Anterior cingulate cortex (tissue), 58 donors: ENCODE data around the gene ALDH3B2.
"Not testable (repeated sequence)": the region's sequence is repeated elsewhere in the genome, so short reads cannot be mapped to it uniquely, and the experiment has no call there.

Experiments
- DNase-seq, 58 donors: peaks; one replicate each; lab custom pipeline; 2025; lab: John Stamatoyannopoulos, UW

Gene ALDH3B2

GRCh38 chr11:67674442-67674871, at the start of gene ALDH3B2:
Gene ALDH3B2, minus strand, starts transcription at chr11:67674623. Its CDS starts 7,688 bp downstream, at chr11:67666935.
- DNase-seq: no peak

GRCh38 chr11:67723036-67723435, 48.6 kb upstream of the ALDH3B2 start:
- not testable (repeated sequence) for DNase-seq

DNA sequence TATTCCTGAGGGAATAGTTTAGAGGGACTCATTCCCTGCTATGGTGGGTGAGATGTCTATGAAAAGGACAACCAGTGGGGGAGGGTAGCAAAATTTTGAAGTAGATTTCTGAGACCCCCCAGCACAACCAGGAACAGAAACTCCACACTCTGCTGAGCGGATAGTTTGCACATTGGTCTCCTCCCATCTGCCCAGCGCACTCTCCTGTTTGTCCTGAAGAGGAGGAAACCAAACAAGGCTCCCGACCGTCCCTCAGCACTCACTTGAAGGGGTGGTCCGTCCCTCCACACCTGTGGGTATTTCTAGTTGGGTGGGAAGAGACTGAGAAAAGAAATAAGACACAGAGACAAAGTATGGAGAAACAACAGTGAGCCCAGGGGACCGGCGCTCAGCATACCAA, 41.8 kb upstream of the ALDH3B2 start:
- not testable (repeated sequence) for DNase-seq

DNA sequence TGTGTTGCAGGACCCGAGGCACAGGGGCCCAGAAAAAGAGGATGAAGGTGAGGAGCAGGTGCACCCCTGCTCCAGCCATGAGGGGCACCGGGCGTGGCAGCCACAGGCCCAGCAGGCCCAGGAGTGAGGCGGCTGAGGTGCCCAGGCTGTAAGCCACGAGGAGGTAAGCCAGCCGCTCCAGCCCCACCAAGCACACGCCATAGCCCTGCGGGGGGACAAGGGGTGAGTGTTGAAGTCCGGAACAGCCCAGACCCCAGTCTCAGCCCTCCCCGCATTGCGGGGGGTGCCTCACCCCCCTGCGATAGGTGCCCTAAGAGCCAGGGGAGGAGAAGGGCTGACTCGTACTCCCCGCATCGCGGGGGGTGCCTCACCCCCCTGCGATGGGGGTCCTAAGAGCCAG, 41.4 kb upstream of the ALDH3B2 start:
- not testable (repeated sequence) for DNase-seq

- DNase-seq: not testable (repeated sequence)
These were observed 39.6 kb upstream of the ALDH3B2 start for GRCh38 chr11:67713892-67714509.

- DNase-seq: not testable (repeated sequence)
These were observed 37.3 kb upstream of the ALDH3B2 start for GRCh38 chr11:67711676-67712075.

DNA sequence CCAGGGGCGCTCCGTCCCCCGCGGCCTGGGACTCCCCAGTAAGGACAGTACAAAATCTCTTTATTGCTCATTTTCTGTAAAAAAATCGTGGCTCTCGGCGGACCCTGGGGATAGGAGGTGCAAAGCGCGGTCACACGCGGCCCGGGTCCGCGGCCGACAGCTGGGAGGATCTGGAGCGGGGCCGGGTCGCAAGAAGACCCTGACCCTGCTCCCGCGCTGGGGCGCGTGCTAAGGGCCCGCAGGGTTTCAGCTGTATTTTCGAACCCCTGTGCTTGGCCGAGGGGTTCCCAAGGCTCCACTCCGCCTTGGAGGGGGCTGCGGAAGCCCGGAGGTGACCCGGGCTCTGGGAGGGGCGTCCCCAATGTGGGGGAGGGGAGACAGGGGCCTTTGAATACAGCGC, 36.8 kb upstream of the ALDH3B2 start:
- not testable (repeated sequence) for DNase-seq

DNA sequence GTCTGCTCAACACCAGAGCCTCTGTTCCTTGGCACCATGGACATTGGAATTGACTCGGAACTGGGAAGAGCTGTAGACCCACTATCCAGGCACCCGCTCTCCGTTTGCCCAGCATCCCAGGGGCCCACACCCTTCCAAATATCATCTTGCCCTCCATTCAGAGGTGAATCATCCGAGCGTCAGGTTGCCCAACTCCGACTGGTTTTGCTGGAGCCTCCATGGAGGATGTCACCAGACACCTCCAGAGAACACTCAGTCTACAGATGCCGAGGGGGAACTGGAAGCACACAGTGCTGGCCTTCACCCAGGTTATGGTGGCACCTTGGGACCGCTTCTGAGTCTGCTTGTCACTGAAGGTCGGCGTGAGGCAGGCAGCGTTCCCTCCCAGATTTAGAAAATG, 35.4 kb upstream of the ALDH3B2 start:
- DNase-seq: not testable (repeated sequence)

- DNase-seq: no peak
These were observed 30.8 kb upstream of the ALDH3B2 start for GRCh38 chr11:67705264-67705663.

GRCh38 chr11:67704524-67704923, 30.1 kb upstream of the ALDH3B2 start:
- DNase-seq: no peak

DNA sequence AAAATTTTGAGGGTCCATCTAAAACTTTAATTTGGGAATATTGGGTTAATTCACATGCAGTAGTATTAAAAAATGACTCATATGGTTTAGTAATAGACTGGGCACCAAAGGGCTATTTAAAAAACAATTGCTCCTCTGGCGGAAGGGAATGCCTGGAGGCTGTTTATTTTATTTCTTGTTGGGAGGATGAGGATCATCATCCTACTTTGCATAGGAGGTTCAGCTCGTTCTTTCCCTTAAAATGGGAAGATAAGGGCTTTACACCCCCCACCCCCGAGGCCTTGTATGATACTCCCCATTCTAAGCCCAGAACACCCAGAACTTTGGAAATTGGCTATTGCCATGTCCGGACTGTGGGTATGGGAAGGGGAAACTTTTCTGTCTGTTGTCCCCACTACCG, 29.3 kb upstream of the ALDH3B2 start:
- not testable (repeated sequence) for DNase-seq

DNA sequence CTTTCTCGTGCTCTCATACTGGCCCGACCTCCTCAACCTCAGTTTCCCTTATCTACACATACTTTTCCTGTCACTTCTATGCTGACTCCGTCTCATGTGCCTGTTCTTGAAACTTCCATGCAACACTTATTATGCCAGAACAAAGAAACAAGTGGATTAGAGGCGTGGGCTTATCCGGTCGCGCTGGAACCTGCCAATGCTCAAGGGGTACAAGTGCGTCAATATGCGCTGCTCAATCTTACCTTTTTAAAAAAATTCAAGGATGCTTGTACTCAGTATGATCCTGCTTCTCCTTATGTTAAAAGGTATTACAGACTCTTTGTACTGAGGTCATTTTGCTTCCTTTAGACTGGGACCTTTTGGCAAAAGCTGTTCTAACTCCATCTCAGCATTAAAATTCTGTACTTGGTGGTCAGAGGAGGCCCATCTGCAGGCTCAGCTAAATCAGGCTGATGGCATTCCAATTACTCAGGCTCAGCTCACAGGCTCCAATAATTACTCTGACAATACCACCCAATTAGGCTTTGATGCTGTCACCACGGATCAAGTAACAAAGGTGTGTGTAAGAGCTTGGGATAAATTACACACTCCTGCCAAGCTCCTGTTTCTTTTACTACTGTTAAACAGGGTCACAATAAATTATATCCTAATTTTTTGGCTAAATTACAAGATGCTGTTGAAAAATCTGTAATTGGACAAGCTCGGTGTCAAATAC, 26.3 kb upstream of the ALDH3B2 start:
- DNase-seq: no peak

GRCh38 chr11:67700141-67700540, 25.7 kb upstream of the ALDH3B2 start:
- no peak for DNase-seq

DNA sequence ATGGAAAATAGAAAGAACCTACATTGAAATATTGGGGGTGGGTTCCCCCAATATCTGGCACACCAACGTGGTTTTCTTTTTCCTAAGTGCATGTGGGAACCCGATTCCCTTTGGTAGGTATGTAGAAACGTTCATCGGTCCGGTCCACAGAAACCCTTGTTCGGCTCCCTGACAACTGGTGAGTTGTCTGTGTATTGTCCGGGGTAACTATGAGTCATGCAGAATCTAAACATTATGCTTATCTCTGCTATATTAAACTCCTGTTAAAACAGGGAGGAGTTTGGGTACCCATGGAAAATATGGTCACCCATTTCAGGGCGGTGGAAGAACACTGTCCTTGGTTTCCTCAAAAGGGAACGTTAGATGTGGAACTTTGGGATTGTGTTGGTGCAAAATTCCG, 25.1 kb upstream of the ALDH3B2 start:
- no peak for DNase-seq

GRCh38 chr11:67698247-67698646, 23.8 kb upstream of the ALDH3B2 start:
- DNase-seq: no peak

DNA sequence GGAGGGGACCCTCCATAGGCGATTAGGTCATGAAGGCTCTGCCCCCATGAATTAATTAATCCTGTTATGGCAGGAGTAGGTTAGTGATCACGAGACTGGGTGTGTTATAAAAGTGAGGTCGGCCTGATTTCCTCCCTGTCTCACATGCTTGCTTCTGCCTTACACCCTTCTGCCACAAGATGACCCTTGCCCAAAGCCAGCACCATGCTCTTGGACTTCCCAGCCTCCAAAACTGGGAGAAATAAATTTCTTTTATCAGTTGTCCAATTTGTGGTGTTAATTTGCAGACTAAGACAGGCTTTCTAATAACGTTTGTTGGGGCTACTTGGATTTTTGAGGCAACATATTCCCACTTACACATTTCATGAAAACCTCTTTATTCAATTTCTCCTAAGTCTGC, 23.4 kb upstream of the ALDH3B2 start:
- DNase-seq: no peak

- no peak for DNase-seq
These were observed 22.6 kb upstream of the ALDH3B2 start for GRCh38 chr11:67696998-67697397.

GRCh38 chr11:67695606-67696005, 21.2 kb upstream of the ALDH3B2 start:
- no peak for DNase-seq

- no peak for DNase-seq
These were observed 20.6 kb upstream of the ALDH3B2 start for GRCh38 chr11:67694875-67695555.

GRCh38 chr11:67691149-67691548, 16.7 kb upstream of the ALDH3B2 start:
- DNase-seq: no peak

DNA sequence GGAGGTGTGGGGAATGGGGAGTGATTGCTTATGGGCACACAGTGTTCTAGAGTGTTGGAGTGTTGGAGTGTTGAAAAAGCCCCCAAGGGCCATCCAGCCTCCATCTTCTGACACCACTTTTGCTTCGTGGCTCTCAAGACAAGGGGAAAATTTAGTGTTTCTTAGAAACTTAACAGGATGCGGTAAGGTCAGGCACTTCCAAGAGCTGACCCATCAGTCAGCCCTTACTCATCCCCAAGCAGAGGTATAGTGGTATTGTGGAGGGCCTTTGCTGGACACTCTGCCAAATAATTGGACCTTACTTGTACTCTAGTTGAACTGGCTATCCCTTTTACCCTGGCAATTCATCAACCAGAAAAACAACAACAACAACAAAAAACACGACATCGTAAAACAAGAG, 14.8 kb upstream of the ALDH3B2 start:
- no peak for DNase-seq

DNA sequence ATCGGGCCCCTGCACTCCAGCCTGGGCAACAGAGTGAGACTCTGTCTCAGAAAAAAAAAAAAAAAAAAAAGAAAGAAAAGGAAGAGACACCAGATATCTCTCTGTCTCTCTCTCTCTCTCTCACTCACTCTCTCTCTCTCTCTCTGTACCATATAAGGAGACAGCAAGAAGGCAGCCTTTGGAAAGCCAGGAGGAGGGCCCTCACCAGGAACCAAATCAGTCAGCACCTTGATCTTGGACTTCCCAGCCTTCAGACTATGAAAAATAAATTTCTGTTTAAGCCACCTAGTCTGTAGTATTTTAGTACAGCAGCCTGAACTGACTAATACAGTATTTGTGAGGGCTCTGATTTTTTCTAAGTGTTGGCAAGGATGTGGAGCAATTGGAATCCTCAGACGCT, 13.6 kb upstream of the ALDH3B2 start:
- DNase-seq: no peak
